ENCODE data around the gene HLA-F. TPM values are rescaled to one million over a fixed set of nuclear protein-coding genes. Genes with fewer than 3 reads are reported as not detected.

Gene HLA-F
- total and polyA plus RNA-seq, 9 donors: 4.6 to 10.7 (median 6.6) TPM

GRCh38 chr6:29759457-29759856 lies 36.2 kb downstream of the HLA-F start:
- DNase-seq: no peak
- H3K27ac ChIP-seq (ENCODE audit: low read length): no peak overlapping the region
- 52% methylated on average over 2 of the region's 5 CpGs for WGBS (ENCODE audit: insufficient coverage)

GRCh38 chr6:29760328-29760727 lies 37.1 kb downstream of the HLA-F start:
- H3K27me3 ChIP-seq (ENCODE audit: control insufficient read depth, insufficient read depth, low read length): peaks cover 29% of the 10 kb centered on the region
- no peaks in the 10 kb centered on the region for H3K9me3 ChIP-seq (replicated peaks; ENCODE audit: control insufficient read depth, low read depth, low read length)
- no CpG with 5 or more reads among the region's 3 CpGs for whole genome bisulfite sequencing (ENCODE audit: insufficient coverage)
- DNase-seq: no peak
- H3K27ac ChIP-seq (ENCODE audit: low read length): no peak overlapping the region
- H3K4me1 ChIP-seq (ENCODE audit: control insufficient read depth, insufficient read depth, low read length): no peaks in the 10 kb centered on the region
- H3K36me3 ChIP-seq (ENCODE audit: control insufficient read depth, insufficient read depth, low read length): no peaks in the 10 kb centered on the region
- no peak overlapping the region for H3K4me3 ChIP-seq (ENCODE audit: low read length)

More at GRCh38 chr6:29759457-29759856, 36.2 kb downstream of the HLA-F start:
- Histone ChIP-seq H3K36me3 (ENCODE audit: control insufficient read depth, insufficient read depth, low read length) (no peaks in the 10 kb centered on the region), H3K9me3 (replicated peaks; ENCODE audit: control insufficient read depth, low read depth, low read length) (no peaks in the 10 kb centered on the region), H3K27me3 (ENCODE audit: control insufficient read depth, insufficient read depth, low read length) (peaks cover 36% of the 10 kb centered on the region), H3K4me3 (ENCODE audit: low read length) (no peak overlapping the region), H3K4me1 (ENCODE audit: control insufficient read depth, insufficient read depth, low read length) (no peaks in the 10 kb centered on the region)

- 0% methylated on average over 1 of the region's 4 CpGs for WGBS (ENCODE audit: insufficient coverage)
- Histone ChIP-seq H3K27ac (ENCODE audit: low read length) (no peak overlapping the region), H3K36me3 (ENCODE audit: control insufficient read depth, insufficient read depth, low read length) (no peaks in the 10 kb centered on the region), H3K4me3 (ENCODE audit: low read length) (no peak overlapping the region), H3K4me1 (ENCODE audit: control insufficient read depth, insufficient read depth, low read length) (no peaks in the 10 kb centered on the region), H3K27me3 (ENCODE audit: control insufficient read depth, insufficient read depth, low read length) (peaks cover 13% of the 10 kb centered on the region), H3K9me3 (replicated peaks; ENCODE audit: control insufficient read depth, low read depth, low read length) (no peaks in the 10 kb centered on the region)
- no peak for DNase-seq
Measured at GRCh38 chr6:29762051-29762450, 38.8 kb downstream of the HLA-F start.

DNA sequence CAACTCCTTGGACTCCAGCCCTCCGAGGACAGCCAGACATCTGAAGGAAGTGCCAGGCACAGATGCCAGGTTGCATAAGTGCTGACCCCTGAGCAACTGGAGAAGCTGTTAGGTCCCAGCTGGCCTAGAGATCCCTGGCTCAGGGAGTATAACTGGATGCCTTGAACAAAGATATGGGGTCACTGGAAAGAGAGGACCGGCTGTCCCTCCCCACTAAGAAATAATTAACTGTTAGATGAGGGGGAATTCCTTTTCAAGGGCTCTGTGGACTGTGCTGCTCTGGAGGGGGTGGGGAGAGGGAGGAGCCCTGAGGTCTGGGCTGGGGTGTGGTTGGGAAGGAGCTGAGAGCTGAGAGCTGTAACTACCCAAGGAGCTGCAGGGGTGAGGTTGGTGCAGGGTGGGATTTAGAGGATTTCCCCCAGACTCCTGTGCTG lies 39.6 kb downstream of the HLA-F start:
- no peaks in the 10 kb centered on the region for H3K4me1 ChIP-seq (ENCODE audit: control insufficient read depth, insufficient read depth, low read length)
- 67% methylated on average over 1 of the region's 2 CpGs for WGBS (ENCODE audit: insufficient coverage)
- H3K9me3 ChIP-seq (replicated peaks; ENCODE audit: control insufficient read depth, low read depth, low read length): no peaks in the 10 kb centered on the region
- H3K36me3 ChIP-seq (ENCODE audit: control insufficient read depth, insufficient read depth, low read length): no peaks in the 10 kb centered on the region
- H3K4me3 ChIP-seq (ENCODE audit: low read length): no peak overlapping the region
- no peak for DNase-seq
- peaks cover 9% of the 10 kb centered on the region for H3K27me3 ChIP-seq (ENCODE audit: control insufficient read depth, insufficient read depth, low read length)
- no peak overlapping the region for H3K27ac ChIP-seq (ENCODE audit: low read length)

GRCh38 chr6:29763491-29764289 lies 40.5 kb downstream of the HLA-F start:
- H3K4me3 ChIP-seq (ENCODE audit: low read length): no peak overlapping the region
- no peaks in the 10 kb centered on the region for H3K36me3 ChIP-seq (ENCODE audit: control insufficient read depth, insufficient read depth, low read length)
- no peaks in the 10 kb centered on the region for H3K4me1 ChIP-seq (ENCODE audit: control insufficient read depth, insufficient read depth, low read length)
- 46% methylated on average over 2 of the region's 2 CpGs for WGBS (ENCODE audit: insufficient coverage)
- H3K27me3 ChIP-seq (ENCODE audit: control insufficient read depth, insufficient read depth, low read length): peaks cover 8% of the 10 kb centered on the region
- no peak overlapping the region for H3K27ac ChIP-seq (ENCODE audit: low read length)
- no peaks in the 10 kb centered on the region for H3K9me3 ChIP-seq (replicated peaks; ENCODE audit: control insufficient read depth, low read depth, low read length)
- no peak for DNase-seq

DNA sequence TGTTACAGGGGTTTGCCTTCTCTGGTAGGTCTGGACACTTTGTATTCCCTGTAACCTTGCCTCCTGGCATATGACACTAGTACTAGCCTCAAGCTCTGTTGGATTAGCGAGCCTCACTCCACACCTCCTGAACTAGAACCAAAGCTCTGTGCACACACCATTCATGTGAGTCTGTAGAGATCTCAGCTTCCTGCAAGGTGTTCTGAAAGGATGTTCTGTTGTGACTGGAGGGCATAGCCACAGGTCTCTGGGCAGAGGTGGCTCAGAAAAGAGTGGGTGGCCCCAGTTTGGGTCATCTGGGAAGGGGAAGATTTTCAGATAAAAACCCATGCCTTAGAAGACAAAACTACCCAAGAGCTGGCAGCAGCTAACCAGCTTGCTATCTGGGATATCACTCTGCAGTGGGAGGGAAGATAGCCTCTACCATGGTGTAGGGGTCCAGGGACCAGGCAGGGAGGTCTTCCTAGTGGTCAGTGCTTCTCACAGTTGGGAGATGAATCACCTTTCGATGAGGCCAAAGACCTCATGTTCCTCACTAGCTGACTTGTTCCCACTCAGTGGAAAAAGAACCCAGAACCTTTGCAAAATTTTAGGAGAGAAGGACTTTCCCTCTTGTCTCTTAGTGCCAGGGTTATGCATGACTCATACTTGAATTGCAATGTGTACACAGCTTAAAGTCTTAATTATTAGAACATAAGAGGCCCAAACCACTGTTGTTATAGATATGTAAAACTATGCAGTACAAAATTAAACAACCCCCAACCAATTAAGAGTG lies 41.4 kb downstream of the HLA-F start:
- WGBS (ENCODE audit: insufficient coverage): no CpG with 5 or more reads among the region's 2 CpGs
- H3K27ac ChIP-seq (ENCODE audit: low read length): no peak overlapping the region
- no peaks in the 10 kb centered on the region for H3K36me3 ChIP-seq (ENCODE audit: control insufficient read depth, insufficient read depth, low read length)
- H3K9me3 ChIP-seq (replicated peaks; ENCODE audit: control insufficient read depth, low read depth, low read length): no peaks in the 10 kb centered on the region
- H3K4me1 ChIP-seq (ENCODE audit: control insufficient read depth, insufficient read depth, low read length): no peaks in the 10 kb centered on the region
- H3K27me3 ChIP-seq (ENCODE audit: control insufficient read depth, insufficient read depth, low read length): peaks cover 8% of the 10 kb centered on the region
- no peak for DNase-seq
- no peak overlapping the region for H3K4me3 ChIP-seq (ENCODE audit: low read length)

DNA sequence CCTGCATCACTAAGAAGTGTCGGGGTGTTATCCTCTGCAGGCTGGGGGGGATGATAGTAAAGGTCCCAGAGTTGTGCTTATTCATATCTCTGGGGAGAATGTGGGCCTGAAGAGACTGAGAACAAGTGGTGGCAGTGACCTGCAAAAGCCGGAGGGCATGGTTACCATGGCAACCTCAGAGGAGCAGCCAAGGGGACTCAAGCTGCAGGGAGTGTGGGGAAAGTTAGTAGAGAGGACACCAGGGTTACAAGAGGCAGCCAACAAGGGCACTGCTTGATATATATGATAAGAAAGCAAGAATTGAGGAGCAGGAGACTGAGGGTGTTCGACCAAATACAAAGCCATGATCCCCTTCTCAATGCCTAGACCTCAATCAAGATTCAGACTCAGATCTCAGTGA lies 46.1 kb downstream of the HLA-F start:
- no peak for DNase-seq
- H3K27me3 ChIP-seq (ENCODE audit: control insufficient read depth, insufficient read depth, low read length): peaks cover 5% of the 10 kb centered on the region
- H3K27ac ChIP-seq (ENCODE audit: low read length): no peak overlapping the region
- H3K36me3 ChIP-seq (ENCODE audit: control insufficient read depth, insufficient read depth, low read length): no peaks in the 10 kb centered on the region
- WGBS (ENCODE audit: insufficient coverage): 55% methylated on average over 2 of the region's 3 CpGs
- H3K9me3 ChIP-seq (replicated peaks; ENCODE audit: control insufficient read depth, low read depth, low read length): no peaks in the 10 kb centered on the region
- no peaks in the 10 kb centered on the region for H3K4me1 ChIP-seq (ENCODE audit: control insufficient read depth, insufficient read depth, low read length)
- no peak overlapping the region for H3K4me3 ChIP-seq (ENCODE audit: low read length)

DNA sequence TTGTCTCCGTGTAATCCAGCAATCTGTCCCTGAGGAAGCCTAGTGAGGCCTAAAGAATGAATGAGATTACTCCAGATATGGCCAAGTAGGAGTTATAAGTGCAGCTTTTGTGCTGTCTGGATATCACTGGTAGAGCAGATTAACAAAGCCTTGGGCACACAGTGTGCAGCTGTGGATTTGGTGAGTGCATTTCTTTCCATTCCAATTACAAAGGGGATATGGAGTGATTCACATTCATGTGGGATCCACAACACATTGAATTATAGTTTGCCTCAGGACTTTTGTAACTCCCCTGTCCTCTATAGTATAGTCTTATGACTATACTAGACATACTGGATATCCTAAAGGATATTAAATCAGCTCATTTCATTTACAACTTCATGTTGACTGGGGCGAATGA lies 47.1 kb downstream of the HLA-F start:
- WGBS (ENCODE audit: insufficient coverage): 22% methylated on average over 1 of the region's 2 CpGs
- Histone ChIP-seq H3K27ac (ENCODE audit: low read length) (no peak overlapping the region), H3K9me3 (replicated peaks; ENCODE audit: control insufficient read depth, low read depth, low read length) (no peaks in the 10 kb centered on the region), H3K4me3 (ENCODE audit: low read length) (no peak overlapping the region), H3K36me3 (ENCODE audit: control insufficient read depth, insufficient read depth, low read length) (no peaks in the 10 kb centered on the region), H3K4me1 (ENCODE audit: control insufficient read depth, insufficient read depth, low read length) (no peaks in the 10 kb centered on the region), H3K27me3 (ENCODE audit: control insufficient read depth, insufficient read depth, low read length) (peaks cover 6% of the 10 kb centered on the region)
- no peak for DNase-seq

DNA sequence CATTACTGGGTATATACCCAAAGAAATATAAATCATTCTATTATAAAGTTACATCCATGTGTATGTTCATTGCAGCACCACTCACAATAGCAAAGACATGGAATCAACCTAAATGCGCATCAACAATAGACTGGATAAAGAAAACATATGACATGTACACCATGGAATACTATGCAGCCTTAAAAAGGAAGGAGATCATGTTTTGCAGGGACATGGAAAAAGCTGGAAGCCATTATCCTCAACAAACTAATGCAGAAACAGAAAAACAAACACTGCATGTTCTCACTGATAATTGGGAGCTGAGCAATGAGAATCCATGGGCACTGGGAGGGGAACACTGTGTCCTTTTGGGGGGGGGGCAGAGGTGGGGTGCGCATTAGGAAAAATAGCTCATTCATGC lies 53.5 kb downstream of the HLA-F start:
- no peaks in the 10 kb centered on the region for H3K4me1 ChIP-seq (ENCODE audit: control insufficient read depth, insufficient read depth, low read length)
- no peak overlapping the region for H3K27ac ChIP-seq (ENCODE audit: low read length)
- no peaks in the 10 kb centered on the region for H3K9me3 ChIP-seq (replicated peaks; ENCODE audit: control insufficient read depth, low read depth, low read length)
- no peaks in the 10 kb centered on the region for H3K36me3 ChIP-seq (ENCODE audit: control insufficient read depth, insufficient read depth, low read length)
- no peak overlapping the region for H3K4me3 ChIP-seq (ENCODE audit: low read length)
- WGBS (ENCODE audit: insufficient coverage): no CpG with 5 or more reads among the region's 2 CpGs
- H3K27me3 ChIP-seq (ENCODE audit: control insufficient read depth, insufficient read depth, low read length): peaks cover 4% of the 10 kb centered on the region
- DNase-seq: no peak

Measured in muscle of leg (tissue), 11 donors.